Keratinocyte (primary cell): ENCODE measurements around the gene MAP4K3. TPM values are rescaled to one million over a fixed set of nuclear protein-coding genes. Genes with fewer than 3 reads are reported as not detected.

Source experiments
- DNase-seq: peaks from one replicate; pipeline ENCODE4 v3.0.0-alpha.2; 2011; ENCODE audit warnings: low read depth, missing footprints, low spot score
- FAIRE-seq: peaks from 2 replicates; lab custom pipeline; 2011; peaks lifted over from hg19 to GRCh38; lab: Jason Lieb, UNC
- H2AFZ ChIP-seq: 2 replicates; pipeline ENCODE4 v1.6.0; 2012; ENCODE audit warnings: low read length, control low read depth, inconsistent platforms; ENCODE audit not compliant: control insufficient read depth
- H3K27ac ChIP-seq: 2 replicates; pipeline ENCODE4 v1.5.1; 2011; ENCODE audit warnings: low read length; ENCODE audit not compliant: control insufficient read depth, insufficient read depth
- H3K27me3 ChIP-seq: 3 replicates; pipeline ENCODE4 v1.6.0; 2011; ENCODE audit warnings: low read length; ENCODE audit not compliant: control insufficient read depth, insufficient read depth; ENCODE audit errors: extremely low read depth
- H3K36me3 ChIP-seq, 2 experiments: 2 replicates in 1 of 2; 3 replicates in 1 of 2; pipeline ENCODE4 v1.5.1; 2011; ENCODE audit warnings: low read length in 2 of 2, mild to moderate bottlenecking in 1 of 2; ENCODE audit not compliant: control insufficient read depth in 2 of 2, insufficient read depth in 2 of 2; ENCODE audit errors: extremely low read depth in 1 of 2
- H3K4me1 ChIP-seq: 3 replicates; pipeline ENCODE4 v1.5.1; 2011; ENCODE audit warnings: low read length; ENCODE audit not compliant: control insufficient read depth, insufficient read depth; ENCODE audit errors: extremely low read depth
- H3K4me2 ChIP-seq: 3 replicates; pipeline ENCODE4 v1.6.0; 2011; ENCODE audit warnings: low read depth, low read length; ENCODE audit not compliant: control insufficient read depth, insufficient read depth; ENCODE audit errors: extremely low read depth
- H3K4me3 ChIP-seq, 3 experiments: fragments of 200-600 bp in 1 of 3; sonication (generic) in 1 of 3; 2 replicates in 2 of 3; 3 replicates in 1 of 3; pipeline ENCODE4 v1.5.1; 2011 to 2016; ENCODE audit warnings: low read length in 3 of 3, mild to moderate bottlenecking in 3 of 3, control low read depth in 2 of 3, inconsistent platforms in 1 of 3, low read depth in 1 of 3, mixed read lengths in 1 of 3, mixed run types in 1 of 3, moderate library complexity in 1 of 3; ENCODE audit not compliant: control insufficient read depth in 2 of 3, insufficient read depth in 2 of 3; ENCODE audit errors: extremely low read depth in 1 of 3
- H3K79me2 ChIP-seq: 2 replicates; pipeline ENCODE4 v1.6.0; 2012; ENCODE audit warnings: low read length; ENCODE audit not compliant: control insufficient read depth, insufficient read depth
- H3K9ac ChIP-seq: 3 replicates; pipeline ENCODE4 v1.6.0; 2011; ENCODE audit warnings: low read length; ENCODE audit not compliant: control insufficient read depth, insufficient read depth; ENCODE audit errors: extremely low read depth
- H3K9me1 ChIP-seq: 3 replicates; pipeline ENCODE4 v1.6.0; 2011; ENCODE audit warnings: low read length; ENCODE audit not compliant: control insufficient read depth, insufficient read depth; ENCODE audit errors: extremely low read depth
- H3K9me3 ChIP-seq: 2 replicates; pipeline ENCODE4 v1.5.1; 2012; ENCODE audit warnings: low read depth, low read length; ENCODE audit not compliant: control insufficient read depth
- H4K20me1 ChIP-seq: 3 replicates; pipeline ENCODE4 v1.6.0; 2011; ENCODE audit warnings: low read length; ENCODE audit not compliant: control insufficient read depth, insufficient read depth; ENCODE audit errors: extremely low read depth
- CTCF ChIP-seq, 3 experiments: IDR thresholded peaks in 1 of 3; conservative IDR thresholded peaks in 1 of 3; optimal IDR thresholded peaks in 1 of 3; 2 replicates in 2 of 3; 3 replicates in 1 of 3; pipeline versions ENCODE3 to v1.5.1; 2011; ENCODE audit warnings: low read length in 3 of 3, mild to moderate bottlenecking in 3 of 3, moderate library complexity in 2 of 3, control low read depth in 1 of 3, inconsistent platforms in 1 of 3; ENCODE audit not compliant: insufficient read depth in 2 of 3; ENCODE audit errors: extremely low read depth in 1 of 3
- EZH2 ChIP-seq: IDR thresholded peaks from one replicate; pipeline ENCODE4 v1.6.1; 2012; ENCODE audit warnings: inconsistent platforms, mild to moderate bottlenecking, low read length, moderate library complexity
- dilution Hi-C: fragments of 300-500 bp; cut with MboI; formaldehyde crosslinking; loops from one replicate; pipeline ENCODE4 v1.7.0; 2020; ENCODE audit warnings: low sequenced_read_pairs; ENCODE audit not compliant: extremely low pct_ligation_motif_present
- polyA plus RNA-seq, 5 experiments: library from polyadenylated mRNA; depleted of rRNA in 3 of 5; stranded (reverse) in 3 of 5; stranded (forward) in 1 of 5; unstranded in 1 of 5; fragments of >200 nt; gene quantifications; 1 replicate in 1 of 5; 2 replicates in 3 of 5; 3 replicates in 1 of 5; pipeline versions ENCODE4 v1.2.1 to v1.2.3, GENCODE V29; 2011 to 2012; ENCODE audit warnings: missing spikeins in 2 of 5, low read depth in 1 of 5, low replicate concordance in 1 of 5

The MAP4K3 gene
- polyA plus RNA-seq, 1 donor (not counting 4 experiments of a cell fraction or from before 2014, with no cell fraction given): 19.4 TPM

GRCh38 chr2:39470580-39470979 is 33.5 kb upstream of the MAP4K3 start:
- Histone ChIP-seq H3K27ac (no peak overlapping the region), H3K36me3 (no peaks in the 10 kb centered on the region), H3K9me3 (no peaks in the 10 kb centered on the region), H3K4me1 (peaks cover 9% of the 10 kb centered on the region), H3K4me3 (no peak overlapping the region), H3K79me2 (no peaks in the 10 kb centered on the region), H3K4me2 (no peak overlapping the region), H3K27me3 (no peaks in the 10 kb centered on the region), H3K9ac (no peak overlapping the region), H4K20me1 (no peaks in the 10 kb centered on the region), H3K9me1 (no peaks in the 10 kb centered on the region), H2AFZ (no peak overlapping the region)
- DNase-seq (no peak), FAIRE-seq (no peak)
- TF ChIP-seq CTCF (optimal IDR thresholded peaks at IDR 0.05 in 1 of 3, IDR thresholded peaks at IDR 0.05 in 1 of 3, conservative IDR thresholded peaks at IDR 0.05 in 1 of 3; ENCODE audit: extremely low read depth in 1 of 3, insufficient read depth in 2 of 3, low read length in 3 of 3) (no peak), EZH2 (no peak)
- dilution Hi-C loops: no loop called here

GRCh38 chr2:39469807-39470206 is 32.7 kb upstream of the MAP4K3 start:
- TF ChIP-seq CTCF (optimal IDR thresholded peaks at IDR 0.05 in 1 of 3, IDR thresholded peaks at IDR 0.05 in 1 of 3, conservative IDR thresholded peaks at IDR 0.05 in 1 of 3; ENCODE audit: extremely low read depth in 1 of 3, insufficient read depth in 2 of 3, low read length in 3 of 3) (no peak), EZH2 (no peak)
- Histone ChIP-seq H3K27ac (peak overlapping the region; percentile 34), H3K4me1 (peaks cover 9% of the 10 kb centered on the region), H3K4me3 (no peak overlapping the region), H2AFZ (peak overlapping the region; percentile 4), H3K9ac (no peak overlapping the region), H3K9me3 (no peaks in the 10 kb centered on the region), H3K9me1 (no peaks in the 10 kb centered on the region), H3K27me3 (no peaks in the 10 kb centered on the region), H3K79me2 (no peaks in the 10 kb centered on the region), H4K20me1 (no peaks in the 10 kb centered on the region), H3K36me3 (no peaks in the 10 kb centered on the region), H3K4me2 (peak overlapping the region; percentile 37)
- no peak for DNase-seq
- dilution Hi-C loops: no loop called here
- peak; percentile 76 for FAIRE-seq
